ENCODE data around the gene PVRIG. TPM values are rescaled to one million over a fixed set of nuclear protein-coding genes. Genes with fewer than 3 reads are reported as not detected.
"Not testable (repeated sequence)": the region's sequence is repeated elsewhere in the genome, so short reads cannot be mapped to it uniquely, and the experiment has no call there.

The PVRIG gene
- total RNA-seq, 1 donor from 2014 or later, result not detected

DNA sequence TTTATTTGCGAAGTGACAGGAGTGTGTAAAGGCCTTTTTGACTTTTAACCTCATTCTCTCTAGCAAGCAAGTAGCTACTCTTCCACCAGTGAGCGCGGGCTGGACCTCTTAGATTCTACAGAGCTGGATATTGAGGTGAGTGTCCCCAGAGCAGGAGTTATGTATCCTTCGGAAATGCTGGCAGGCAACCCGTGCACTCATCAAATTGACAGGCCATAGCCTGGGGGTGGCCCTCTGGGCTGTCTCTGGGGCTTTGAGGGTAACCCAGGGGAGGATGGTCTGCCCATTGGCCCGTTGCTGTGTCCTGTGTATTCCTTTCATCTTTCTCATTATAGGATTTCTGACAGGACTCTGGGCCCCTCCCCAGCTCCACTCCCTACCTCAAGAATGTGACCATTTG, 6.1 kb upstream of the PVRIG start:
- H3K4me1 Mint-ChIP-seq (ENCODE audit: low read depth, unreplicated experiment), result peaks cover under 1% of the 10 kb centered on the region
- TF ChIP-seq, protein P1, sequence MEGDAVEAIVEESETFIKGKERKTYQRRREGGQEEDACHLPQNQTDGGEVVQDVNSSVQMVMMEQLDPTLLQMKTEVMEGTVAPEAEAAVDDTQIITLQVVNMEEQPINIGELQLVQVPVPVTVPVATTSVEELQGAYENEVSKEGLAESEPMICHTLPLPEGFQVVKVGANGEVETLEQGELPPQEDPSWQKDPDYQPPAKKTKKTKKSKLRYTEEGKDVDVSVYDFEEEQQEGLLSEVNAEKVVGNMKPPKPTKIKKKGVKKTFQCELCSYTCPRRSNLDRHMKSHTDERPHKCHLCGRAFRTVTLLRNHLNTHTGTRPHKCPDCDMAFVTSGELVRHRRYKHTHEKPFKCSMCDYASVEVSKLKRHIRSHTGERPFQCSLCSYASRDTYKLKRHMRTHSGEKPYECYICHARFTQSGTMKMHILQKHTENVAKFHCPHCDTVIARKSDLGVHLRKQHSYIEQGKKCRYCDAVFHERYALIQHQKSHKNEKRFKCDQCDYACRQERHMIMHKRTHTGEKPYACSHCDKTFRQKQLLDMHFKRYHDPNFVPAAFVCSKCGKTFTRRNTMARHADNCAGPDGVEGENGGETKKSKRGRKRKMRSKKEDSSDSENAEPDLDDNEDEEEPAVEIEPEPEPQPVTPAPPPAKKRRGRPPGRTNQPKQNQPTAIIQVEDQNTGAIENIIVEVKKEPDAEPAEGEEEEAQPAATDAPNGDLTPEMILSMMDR (IDR thresholded peaks at IDR 0.05; ENCODE audit: partially characterized antibody, unreplicated experiment), result no peak
- DNase-seq, result no peak
- no peak overlapping the region for H3K4me3 Mint-ChIP-seq (ENCODE audit: unreplicated experiment)
- H3K36me3 Mint-ChIP-seq (ENCODE audit: unreplicated experiment), result no peaks in the 10 kb centered on the region
- peaks cover 8% of the 10 kb centered on the region for H3K9me3 Mint-ChIP-seq (ENCODE audit: unreplicated experiment)
- H3K27me3 Mint-ChIP-seq (ENCODE audit: unreplicated experiment), result peaks cover 21% of the 10 kb centered on the region
- no peak overlapping the region for H3K27ac Mint-ChIP-seq (ENCODE audit: unreplicated experiment)

DNA sequence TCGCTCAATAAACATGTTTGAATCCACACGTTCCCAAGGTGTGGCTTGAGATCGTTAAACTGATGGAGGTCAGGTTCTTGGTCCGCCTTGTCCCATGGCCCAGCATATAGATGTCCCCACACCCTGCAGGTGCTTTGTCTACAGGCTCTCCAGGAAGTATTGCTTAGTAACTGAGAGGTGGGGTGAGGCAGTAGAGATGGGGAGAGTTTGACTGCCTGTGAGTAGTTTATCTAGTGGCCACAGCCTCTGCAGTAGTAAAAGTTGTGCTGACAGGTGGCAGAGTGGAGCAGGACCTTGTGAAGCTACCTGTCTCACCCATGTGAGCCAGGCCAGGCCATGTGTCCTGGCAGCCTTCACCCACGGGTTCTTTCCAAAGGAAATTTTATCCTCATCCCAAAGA, 5.4 kb upstream of the PVRIG start:
- not testable (repeated sequence) for H3K4me3 Mint-ChIP-seq (ENCODE audit: unreplicated experiment); DNase-seq; H3K4me1 Mint-ChIP-seq (ENCODE audit: low read depth, unreplicated experiment); H3K36me3 Mint-ChIP-seq (ENCODE audit: unreplicated experiment); H3K9me3 Mint-ChIP-seq (ENCODE audit: unreplicated experiment); H3K27ac Mint-ChIP-seq (ENCODE audit: unreplicated experiment)
- H3K27me3 Mint-ChIP-seq (ENCODE audit: unreplicated experiment), result peaks cover 24% of the 10 kb centered on the region

DNA sequence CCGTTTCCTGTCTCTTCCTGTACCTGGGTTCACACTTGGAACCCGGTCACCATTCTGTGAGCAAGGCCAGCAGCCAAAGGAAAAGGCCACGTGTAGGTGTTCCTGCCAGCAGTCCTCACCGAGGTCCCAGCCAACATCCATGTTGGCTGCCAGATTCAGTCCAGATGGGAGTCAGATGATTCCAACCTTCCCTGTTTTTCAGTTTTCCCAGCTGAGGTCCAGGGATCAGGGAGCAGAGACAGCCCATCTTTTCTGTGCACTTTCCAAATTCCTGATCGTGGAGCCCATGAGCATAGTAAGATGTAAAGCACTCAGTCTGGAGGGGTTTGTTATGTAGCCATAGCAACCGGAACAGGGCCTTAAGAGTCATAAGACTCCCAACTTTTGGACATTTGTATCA, 3.9 kb upstream of the PVRIG start:
- H3K27ac Mint-ChIP-seq (ENCODE audit: unreplicated experiment), result no peak overlapping the region
- H3K9me3 Mint-ChIP-seq (ENCODE audit: unreplicated experiment), result peaks cover 2% of the 10 kb centered on the region
- TF ChIP-seq, protein P1 (IDR thresholded peaks at IDR 0.05; ENCODE audit: partially characterized antibody, unreplicated experiment), result no peak
- H3K27me3 Mint-ChIP-seq (ENCODE audit: unreplicated experiment), result peaks cover 16% of the 10 kb centered on the region
- no peak for DNase-seq
- H3K4me1 Mint-ChIP-seq (ENCODE audit: low read depth, unreplicated experiment), result peaks cover 2% of the 10 kb centered on the region
- H3K4me3 Mint-ChIP-seq (ENCODE audit: unreplicated experiment), result no peak overlapping the region
- H3K36me3 Mint-ChIP-seq (ENCODE audit: unreplicated experiment), result no peaks in the 10 kb centered on the region

DNA sequence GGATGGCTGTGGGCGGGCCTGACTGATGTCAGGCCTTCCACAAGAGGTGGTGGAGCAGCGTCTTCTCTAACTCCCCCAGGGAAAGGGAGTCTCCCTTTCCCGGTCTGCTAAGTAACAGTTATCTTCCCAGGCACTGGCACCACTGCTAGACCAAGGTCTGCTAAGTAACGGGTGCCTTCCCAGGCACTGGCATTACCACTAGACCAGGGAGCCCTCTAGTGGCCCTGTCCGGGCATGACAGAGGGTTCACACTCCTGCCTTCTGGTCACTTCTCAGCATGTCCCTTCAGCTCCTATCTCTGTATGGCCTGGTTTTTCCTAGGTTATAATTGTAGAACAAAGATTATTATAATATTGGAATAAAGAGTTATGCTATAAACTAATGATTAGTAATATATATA, 1.8 kb upstream of the PVRIG start:
- H3K27me3 Mint-ChIP-seq (ENCODE audit: unreplicated experiment); H3K4me1 Mint-ChIP-seq (ENCODE audit: low read depth, unreplicated experiment); H3K27ac Mint-ChIP-seq (ENCODE audit: unreplicated experiment); H3K36me3 Mint-ChIP-seq (ENCODE audit: unreplicated experiment); H3K4me3 Mint-ChIP-seq (ENCODE audit: unreplicated experiment); H3K9me3 Mint-ChIP-seq (ENCODE audit: unreplicated experiment): not testable (repeated sequence)
- DNase-seq, result peak; percentile 96
- TF ChIP-seq, protein P1 (IDR thresholded peaks at IDR 0.05; ENCODE audit: partially characterized antibody, unreplicated experiment), result peak; percentile 62

DNA sequence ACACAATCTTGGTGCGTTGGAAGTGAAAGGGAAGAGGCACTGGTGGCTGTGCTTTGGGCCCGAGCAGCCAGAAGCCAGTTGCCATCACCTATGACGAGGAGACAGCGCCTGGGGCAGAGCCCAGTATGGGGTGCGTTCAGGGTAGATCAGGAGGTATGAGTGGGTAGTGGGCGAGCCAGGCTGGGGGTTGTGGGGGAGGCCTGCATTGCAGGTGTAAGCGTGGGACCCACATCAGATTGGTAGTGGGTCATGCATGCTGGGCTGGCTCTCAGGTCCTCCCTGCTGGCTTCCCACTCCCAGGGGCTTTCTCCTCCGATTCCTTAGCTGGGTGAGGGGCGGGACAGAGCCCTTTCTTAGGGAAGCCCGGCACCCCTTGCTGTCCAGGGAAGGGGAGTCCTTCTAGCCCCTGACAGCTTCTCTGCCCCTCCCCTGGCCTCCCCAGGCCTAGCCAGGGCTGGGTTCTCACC, 445 bp upstream of the PVRIG start:
- H3K4me1 Mint-ChIP-seq (ENCODE audit: low read depth, unreplicated experiment), result peaks cover 2% of the 10 kb centered on the region
- H3K27me3 Mint-ChIP-seq (ENCODE audit: unreplicated experiment), result peaks cover 9% of the 10 kb centered on the region
- TF ChIP-seq, protein P1 (IDR thresholded peaks at IDR 0.05; ENCODE audit: partially characterized antibody, unreplicated experiment), result no peak
- peaks cover 2% of the 10 kb centered on the region for H3K9me3 Mint-ChIP-seq (ENCODE audit: unreplicated experiment)
- DNase-seq, result no peak
- H3K36me3 Mint-ChIP-seq (ENCODE audit: unreplicated experiment), result no peaks in the 10 kb centered on the region
- no peak overlapping the region for H3K4me3 Mint-ChIP-seq (ENCODE audit: unreplicated experiment)
- no peak overlapping the region for H3K27ac Mint-ChIP-seq (ENCODE audit: unreplicated experiment)

All from glutamatergic neuron (in vitro differentiated cells).